CD1c-positive myeloid dendritic cell (primary cell): ENCODE results near the gene OLFML1.

Source experiments
- DNase-seq: peaks from one replicate; pipeline ENCODE4 v3.0.0-alpha.2; 2016; ENCODE audit errors: extremely low spot score

Gene OLFML1

GRCh38 chr11:7485186-7486097, at the start of gene OLFML1:
OLFML1 (plus strand) TSS chr11:7485506; CDS start chr11:7485876, 370 bp downstream.
- DNase-seq = no peak

GRCh38 chr11:7436146-7436545, 49.2 kb upstream of the OLFML1 start:
- DNase-seq = no peak

- DNase-seq = peak; percentile 70
Observed at GRCh38 chr11:7436657-7437056, 48.6 kb upstream of the OLFML1 start.

- DNase-seq = no peak
Observed at GRCh38 chr11:7437696-7438095, 47.6 kb upstream of the OLFML1 start.

- peak; percentile 3 for DNase-seq
Observed at GRCh38 chr11:7439746-7440320, 45.5 kb upstream of the OLFML1 start.

- peak; percentile 72 for DNase-seq
Observed at GRCh38 chr11:7442588-7443215, 42.6 kb upstream of the OLFML1 start.

GRCh38 chr11:7444091-7444981, 41.0 kb upstream of the OLFML1 start:
- no peak for DNase-seq

- no peak for DNase-seq
Observed at GRCh38 chr11:7445564-7445963, 39.7 kb upstream of the OLFML1 start.

GRCh38 chr11:7448201-7448600, 37.1 kb upstream of the OLFML1 start:
- DNase-seq = no peak

- DNase-seq = peak; percentile 23
Observed at GRCh38 chr11:7449211-7449840, 36.0 kb upstream of the OLFML1 start.

- no peak for DNase-seq
Observed at GRCh38 chr11:7449841-7450214, 35.5 kb upstream of the OLFML1 start.

- DNase-seq = no peak
Observed at GRCh38 chr11:7450836-7451235, 34.5 kb upstream of the OLFML1 start.

GRCh38 chr11:7451520-7451919, 33.8 kb upstream of the OLFML1 start:
- DNase-seq = no peak

- no peak for DNase-seq
Observed at GRCh38 chr11:7451952-7452494, 33.3 kb upstream of the OLFML1 start.

- no peak for DNase-seq
Observed at GRCh38 chr11:7454854-7455253, 30.5 kb upstream of the OLFML1 start.

GRCh38 chr11:7457211-7457610, 28.1 kb upstream of the OLFML1 start:
- DNase-seq = no peak

GRCh38 chr11:7462706-7463105, 22.6 kb upstream of the OLFML1 start:
- DNase-seq = no peak

GRCh38 chr11:7467652-7468051, 17.7 kb upstream of the OLFML1 start:
- DNase-seq = no peak

GRCh38 chr11:7469351-7469865, 15.9 kb upstream of the OLFML1 start:
- no peak for DNase-seq

GRCh38 chr11:7471071-7471470, 14.2 kb upstream of the OLFML1 start:
- no peak for DNase-seq

- no peak for DNase-seq
Observed at GRCh38 chr11:7473717-7474116, 11.6 kb upstream of the OLFML1 start.
